GM23338 (cell line): Measurements from ENCODE around the gene DIP2C. TPM values are rescaled to one million over a fixed set of nuclear protein-coding genes. Genes with fewer than 3 reads are reported as not detected.
"Not testable (repeated sequence)": the region's sequence is repeated elsewhere in the genome, so short reads cannot be mapped to it uniquely, and the experiment has no call there.

ENCODE experiments used
- ATAC-seq: fragments of 200-7000 bp; cut with Tn5 transposase; 3 replicates; pipeline ENCODE4 v1.9.1; 2020
- DNase-seq: peaks from one replicate; pipeline ENCODE4 v3.0.0-alpha.2; 2015; ENCODE audit warnings: low spot score
- H2AFZ ChIP-seq: fragments of 200-600 bp; sonication (generic); 2 replicates; pipeline ENCODE4 v1.8.0; 2016; ENCODE audit warnings: antibody characterized with exemption, mild to moderate bottlenecking, moderate library complexity
- H3F3A ChIP-seq: fragments of 200-600 bp; sonication (generic); replicated peaks from 2 replicates; pipeline ENCODE4 v1.8.0; 2017; ENCODE audit warnings: antibody characterized with exemption, mixed run types, low read depth
- H3K27ac ChIP-seq: fragments of 200-600 bp; sonication (generic); 2 replicates; pipeline ENCODE4 v1.6.1; 2016; ENCODE audit warnings: low read depth
- H3K27me3 ChIP-seq: fragments of 200-600 bp; sonication (generic); 2 replicates; pipeline ENCODE4 v1.8.0; 2016; ENCODE audit warnings: mild to moderate bottlenecking, mixed run types, moderate library complexity; ENCODE audit not compliant: insufficient read depth
- H3K36me3 ChIP-seq: fragments of 200-600 bp; sonication (generic); 2 replicates; pipeline ENCODE4 v1.8.0; 2016; ENCODE audit warnings: mild to moderate bottlenecking; ENCODE audit not compliant: insufficient read depth
- H3K4me1 ChIP-seq: fragments of 200-600 bp; sonication (generic); 2 replicates; pipeline ENCODE4 v1.8.0; 2016; ENCODE audit warnings: mild to moderate bottlenecking, moderate library complexity; ENCODE audit not compliant: insufficient read depth
- H3K4me2 ChIP-seq: fragments of 200-600 bp; sonication (generic); 2 replicates; pipeline ENCODE4 v1.7.1; 2017; ENCODE audit warnings: mixed run types
- H3K4me3 ChIP-seq: fragments of 200-600 bp; sonication (generic); 2 replicates; pipeline ENCODE4 v1.6.1; 2016; ENCODE audit warnings: mixed run types
- H3K79me2 ChIP-seq: fragments of 200-600 bp; sonication (generic); replicated peaks from 2 replicates; pipeline ENCODE4 v1.8.0; 2017; ENCODE audit warnings: mild to moderate bottlenecking; ENCODE audit not compliant: insufficient read depth
- H3K9me2 ChIP-seq: fragments of 200-600 bp; sonication (generic); 2 replicates; pipeline ENCODE4 v1.8.0; 2017; ENCODE audit not compliant: insufficient read depth
- H4K20me1 ChIP-seq: fragments of 200-600 bp; sonication (generic); replicated peaks from 2 replicates; pipeline ENCODE4 v1.8.0; 2017; ENCODE audit warnings: mild to moderate bottlenecking; ENCODE audit not compliant: insufficient read depth
- H3K27ac Mint-ChIP-seq: 2 replicates; pipeline ENCODE4 v1.8.0; 2020; ENCODE audit warnings: inconsistent platforms, mild to moderate bottlenecking, moderate library complexity, mixed read lengths
- H3K27me3 Mint-ChIP-seq: 3 replicates; pipeline ENCODE4 v1.8.0; 2022; ENCODE audit warnings: low read depth, mild to moderate bottlenecking, moderate library complexity, mixed read lengths, inconsistent platforms; ENCODE audit not compliant: insufficient read depth, poor library complexity
- H3K36me3 Mint-ChIP-seq: 3 replicates; pipeline ENCODE4 v1.8.0; 2021; ENCODE audit warnings: low read depth, mild to moderate bottlenecking, inconsistent platforms, moderate library complexity, mixed read lengths
- H3K4me1 Mint-ChIP-seq: 3 replicates; pipeline ENCODE4 v1.8.0; 2020; ENCODE audit warnings: mild to moderate bottlenecking, inconsistent platforms, mixed read lengths
- H3K4me3 Mint-ChIP-seq: 3 replicates; pipeline ENCODE4 v1.8.0; 2021; ENCODE audit warnings: moderate library complexity, mild to moderate bottlenecking, inconsistent platforms, mixed read lengths
- H3K9me3 Mint-ChIP-seq: 3 replicates; pipeline ENCODE4 v1.8.0; 2020; ENCODE audit warnings: moderate library complexity, mild to moderate bottlenecking, inconsistent platforms, mixed read lengths
- CREB1 ChIP-seq: fragments of 250-450 bp; sonication (Bioruptor Pico); IDR thresholded peaks from 2 replicates; pipeline ENCODE4 v1.5.0; 2020; ENCODE audit warnings: low read depth, mild to moderate bottlenecking, moderate library complexity
- CTCF ChIP-seq, 2 experiments: fragments of 200-600 bp in 1 of 2; sonication (generic) in 1 of 2; conservative IDR thresholded peaks; 2 replicates each; pipeline versions ENCODE4 v1.5.1 to v1.6.1; 2016 to 2017; ENCODE audit warnings: antibody characterized with exemption in 2 of 2, low read depth in 2 of 2, mild to moderate bottlenecking in 2 of 2, moderate library complexity in 1 of 2
- EZH2 ChIP-seq: fragments of 200-600 bp; sonication (generic); IDR thresholded peaks from one replicate; pipeline ENCODE4 v1.8.0; 2017; ENCODE audit warnings: antibody characterized with exemption, mild to moderate bottlenecking, low read depth; ENCODE audit not compliant: unreplicated experiment
- EZH2phosphoT487 ChIP-seq: fragments of 200-600 bp; sonication (generic); IDR thresholded peaks from one replicate; pipeline ENCODE4 v1.8.1; 2018; ENCODE audit warnings: antibody characterized with exemption; ENCODE audit not compliant: unreplicated experiment
- JUNB ChIP-seq: IDR thresholded peaks from one replicate; pipeline ENCODE4 v1.6.1; 2016; ENCODE audit warnings: antibody characterized with exemption; ENCODE audit not compliant: unreplicated experiment
- NANOG ChIP-seq: IDR thresholded peaks from 2 replicates; pipeline ENCODE4 v1.6.1; 2016; ENCODE audit warnings: antibody characterized with exemption, borderline replicate concordance
- POLR2AphosphoS5 ChIP-seq: IDR thresholded peaks from 2 replicates; pipeline ENCODE4 v1.6.1; 2016; ENCODE audit warnings: antibody characterized with exemption, low read depth
- REST ChIP-seq: IDR thresholded peaks from one replicate; pipeline ENCODE4 v1.6.1; 2018; ENCODE audit warnings: antibody characterized with exemption; ENCODE audit not compliant: unreplicated experiment
- STAT1 ChIP-seq: IDR thresholded peaks from one replicate; pipeline ENCODE4 v1.6.1; 2016; ENCODE audit warnings: antibody characterized with exemption; ENCODE audit not compliant: unreplicated experiment
- ZNF331 ChIP-seq: fragments of 250-450 bp; sonication (Bioruptor Pico); IDR thresholded peaks from 2 replicates; pipeline ENCODE4 v1.5.0; 2020; ENCODE audit warnings: low read depth, mild to moderate bottlenecking, moderate library complexity
- polyA plus RNA-seq: library from polyadenylated mRNA; unstranded; fragments of >200 nt; fragmentation: Nextera tagmentation; extraction: Ambion mirVana; gene quantifications from 2 replicates; pipeline ENCODE4 v1.2.1, GENCODE V29; 2016
- total RNA-seq: library from RNA; depleted of rRNA; stranded (reverse); fragments of >200 nt; shearing (Covaris generic); gene quantifications from 2 replicates; pipeline ENCODE4 v1.2.3, GENCODE V29; 2014

Gene DIP2C
- total and polyA plus RNA-seq, 2 experiments from 2014 or later, result 5.1 to 7.7 TPM

GRCh38 chr10:680146-680545, 9.3 kb downstream of the DIP2C start:
- no peaks in the 10 kb centered on the region for H3F3A ChIP-seq
- H3K27ac ChIP-seq, result no peak overlapping the region
- H3K9me3 Mint-ChIP-seq, result peaks cover 1% of the 10 kb centered on the region; the same call in 1 of the 3 replicates
- no peaks in the 10 kb centered on the region for H3K27me3 ChIP-seq
- H3K4me3 ChIP-seq, result no peak overlapping the region
- no peak overlapping the region for H3K27ac Mint-ChIP-seq
- H4K20me1 ChIP-seq, result no peaks in the 10 kb centered on the region; the same call in none of the 2 replicates
- H3K79me2 ChIP-seq, result peaks cover 77% of the 10 kb centered on the region
- H3K4me2 ChIP-seq, result no peak overlapping the region
- peaks cover 7% of the 10 kb centered on the region for H3K27me3 Mint-ChIP-seq
- ATAC-seq (peak; percentile 18; the same call in 2 of the 3 replicates), DNase-seq (no peak)
- no peak overlapping the region for H2AFZ ChIP-seq
- no peaks in the 10 kb centered on the region for H3K36me3 Mint-ChIP-seq
- no peaks in the 10 kb centered on the region for H3K9me2 ChIP-seq
- H3K4me3 Mint-ChIP-seq, result no peak overlapping the region
- H3K36me3 ChIP-seq, result no peaks in the 10 kb centered on the region
- peaks cover 7% of the 10 kb centered on the region for H3K4me1 Mint-ChIP-seq
- no peaks in the 10 kb centered on the region for H3K4me1 ChIP-seq
- TF ChIP-seq REST (no peak), EZH2 (no peak), ZNF331 (CRISPR knock-in tag) (no peak), STAT1 (no peak), CTCF (conservative IDR thresholded peaks at IDR 0.05; ENCODE audit: low read depth in 2 of 2) (no peak), NANOG (no peak), EZH2phosphoT487 (no peak), POLR2AphosphoS5 (no peak)

- no peaks in the 10 kb centered on the region; the same call in none of the 2 replicates for H4K20me1 ChIP-seq
- no peaks in the 10 kb centered on the region for H3K9me2 ChIP-seq
- H3K27me3 Mint-ChIP-seq, result peaks cover 7% of the 10 kb centered on the region
- peaks cover 7% of the 10 kb centered on the region for H3K4me1 Mint-ChIP-seq
- H3K4me2 ChIP-seq, result no peak overlapping the region
- H3F3A ChIP-seq, result no peaks in the 10 kb centered on the region
- H3K36me3 ChIP-seq, result no peaks in the 10 kb centered on the region
- H2AFZ ChIP-seq, result no peak overlapping the region
- no peaks in the 10 kb centered on the region for H3K27me3 ChIP-seq
- H3K27ac ChIP-seq, result no peak overlapping the region
- no peaks in the 10 kb centered on the region for H3K36me3 Mint-ChIP-seq
- H3K79me2 ChIP-seq, result peaks cover 79% of the 10 kb centered on the region
- H3K9me3 Mint-ChIP-seq, result no peaks in the 10 kb centered on the region
- DNase-seq (no peak), ATAC-seq (no peak)
- no peak overlapping the region for H3K4me3 Mint-ChIP-seq
- no peak for TF ChIP-seq CREB1
- TF ChIP-seq NANOG, result no peak
- no peak for TF ChIP-seq JUNB
- no peaks in the 10 kb centered on the region for H3K4me1 ChIP-seq
- H3K4me3 ChIP-seq, result no peak overlapping the region
- no peak overlapping the region for H3K27ac Mint-ChIP-seq
Observed at GRCh38 chr10:679556-679955, 9.9 kb downstream of the DIP2C start.

GRCh38 chr10:678662-679005, 10.8 kb downstream of the DIP2C start:
- DNase-seq, ATAC-seq, H3K4me2 ChIP-seq, H2AFZ ChIP-seq, H3K4me1 Mint-ChIP-seq, H3K36me3 ChIP-seq, H3K9me2 ChIP-seq, H3K4me1 ChIP-seq, H3F3A ChIP-seq, H3K27ac Mint-ChIP-seq, H3K36me3 Mint-ChIP-seq, H4K20me1 ChIP-seq, H3K27ac ChIP-seq, H3K27me3 ChIP-seq, H3K9me3 Mint-ChIP-seq, H3K4me3 ChIP-seq, H3K4me3 Mint-ChIP-seq, H3K27me3 Mint-ChIP-seq: not testable (repeated sequence)
- peaks cover 82% of the 10 kb centered on the region for H3K79me2 ChIP-seq
